Measurements from ENCODE around the gene QARS1.

QARS1 gene

DNA sequence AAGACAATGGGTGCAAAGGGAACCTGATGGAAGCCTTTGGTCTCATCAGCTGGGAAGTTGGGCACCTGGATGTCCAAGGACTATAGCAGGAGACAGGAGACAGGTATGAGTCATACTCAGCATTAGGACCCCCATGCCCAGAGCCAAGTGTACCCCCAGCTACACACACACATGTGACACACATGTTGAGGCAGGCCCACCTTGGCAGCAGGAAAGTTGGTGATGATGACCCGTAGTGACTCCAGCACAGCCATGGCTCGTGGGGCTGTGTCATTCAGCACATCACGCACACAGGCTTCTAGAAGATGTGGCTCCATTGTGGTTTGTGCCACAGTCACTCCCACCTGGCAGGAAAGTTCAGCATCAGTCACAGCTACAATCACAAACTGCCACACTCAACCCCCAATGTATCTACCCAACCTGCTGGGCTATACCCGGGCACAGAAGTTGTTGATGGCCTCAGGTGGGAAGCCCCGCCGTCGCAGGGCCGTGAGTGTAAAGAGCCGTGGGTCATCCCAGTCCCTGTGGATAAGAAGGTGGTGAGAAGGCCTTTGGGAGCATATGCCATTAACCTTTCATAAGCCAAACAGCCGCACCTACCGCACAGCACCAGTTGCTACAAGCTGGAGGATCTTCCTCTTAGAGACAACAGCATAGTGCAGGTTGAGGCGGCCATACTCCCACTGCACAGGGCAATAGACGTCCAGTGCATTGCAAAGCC is 5.5 kb downstream of the QARS1 start:
- H3K4me1 ChIP-seq (ENCODE audit: control insufficient read depth, insufficient read depth, low read length, poor library complexity, severe bottlenecking), result peaks cover 17% of the 10 kb centered on the region
- no peak overlapping the region for H3K27ac ChIP-seq (ENCODE audit: low read depth, low read length, severe bottlenecking)
- H3K9me3 ChIP-seq (ENCODE audit: control insufficient read depth, low read length), result no peaks in the 10 kb centered on the region
- H3K4me3 ChIP-seq (ENCODE audit: extremely low read depth, insufficient read depth, low read length, poor library complexity, severe bottlenecking), result no peak overlapping the region
- WGBS, 2 experiments (ENCODE audit: insufficient coverage in 2 of 2), result 96 to 99% methylated on average over 8 to 12 of the region's 13 CpGs
- H3K36me3 ChIP-seq (ENCODE audit: control insufficient read depth, insufficient read depth, low read length), result peaks cover 71% of the 10 kb centered on the region

DNA sequence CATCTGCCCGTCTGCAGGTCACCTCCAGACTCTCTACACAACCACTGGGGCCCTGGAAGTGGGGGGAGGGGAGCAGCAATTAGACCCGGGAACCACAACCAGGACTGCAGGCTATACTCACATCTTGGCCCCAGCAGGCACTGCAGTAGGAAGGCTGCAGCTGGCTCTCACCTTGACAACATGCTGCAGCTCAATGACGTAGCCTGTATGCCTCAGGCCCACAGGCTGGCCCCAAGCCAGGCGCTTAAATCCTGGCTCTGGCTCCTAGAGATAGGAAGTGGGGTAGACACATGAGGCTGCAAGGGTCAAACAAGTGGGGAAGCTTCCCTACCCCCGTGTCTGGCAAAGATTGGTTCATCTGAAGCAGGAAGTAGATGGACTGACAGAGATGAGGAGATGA is 6.1 kb downstream of the QARS1 start:
- no peak overlapping the region for H3K27ac ChIP-seq (ENCODE audit: low read depth, low read length, severe bottlenecking)
- H3K4me1 ChIP-seq (ENCODE audit: control insufficient read depth, insufficient read depth, low read length, poor library complexity, severe bottlenecking), result peaks cover 13% of the 10 kb centered on the region
- no peaks in the 10 kb centered on the region for H3K9me3 ChIP-seq (ENCODE audit: control insufficient read depth, low read length)
- no peak overlapping the region for H3K4me3 ChIP-seq (ENCODE audit: extremely low read depth, insufficient read depth, low read length, poor library complexity, severe bottlenecking)
- 86 to 100% methylated on average over 2 to 3 of the region's 5 CpGs for WGBS, 2 experiments (ENCODE audit: insufficient coverage in 2 of 2)
- peaks cover 69% of the 10 kb centered on the region for H3K36me3 ChIP-seq (ENCODE audit: control insufficient read depth, insufficient read depth, low read length)

DNA sequence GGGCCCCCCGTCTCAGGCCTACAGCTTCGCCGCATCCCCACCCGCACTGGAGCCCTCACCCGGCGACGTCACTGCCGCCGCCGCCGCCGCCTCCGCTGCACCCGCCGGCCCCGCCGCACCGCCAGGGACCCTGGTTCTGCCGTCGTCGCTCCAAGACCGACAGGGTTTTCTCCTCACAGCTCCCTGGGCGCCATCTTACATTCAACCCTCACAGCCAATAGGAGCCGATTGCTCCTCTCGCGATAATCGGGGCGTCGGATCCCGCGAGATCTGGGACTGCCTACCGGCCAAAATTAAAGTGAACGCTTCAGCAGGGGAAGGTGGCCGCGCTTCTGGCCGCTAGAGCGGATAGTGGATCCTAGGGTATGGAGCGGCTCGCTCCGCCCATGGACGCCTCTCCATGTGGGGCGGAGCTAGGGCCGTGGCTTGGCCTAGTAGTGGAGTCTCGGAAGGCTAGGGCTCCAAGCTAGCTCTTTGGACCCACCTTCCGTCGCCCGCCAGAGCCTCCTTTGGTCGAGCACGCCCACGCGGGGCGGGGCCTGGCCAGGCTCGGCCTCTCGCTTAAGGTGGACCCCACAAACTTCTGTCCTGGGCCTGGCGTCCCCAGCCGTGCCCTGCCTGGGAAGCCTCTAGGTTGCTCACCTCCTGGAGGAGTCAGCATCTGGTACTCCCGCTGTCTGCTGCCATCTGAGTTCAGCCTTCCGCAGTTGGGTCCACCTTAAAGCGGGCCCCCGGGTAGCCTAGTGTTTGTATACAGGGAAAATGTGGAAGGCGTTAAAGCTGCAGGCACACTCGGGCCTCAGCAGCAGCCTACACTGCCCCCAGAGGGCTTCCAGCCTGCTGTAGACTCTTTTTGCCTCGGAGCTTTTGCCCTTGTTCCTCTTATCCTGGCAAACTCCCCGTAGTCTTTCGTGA is 10.4 kb downstream of the QARS1 start, which contains the start of gene QRICH1:
Gene QRICH1, minus strand, starts transcription at position 219 of the 915 bp plus-strand sequence. CDS start 17,054 bp downstream, outside the sequence.
- H3K4me1 ChIP-seq (ENCODE audit: control insufficient read depth, insufficient read depth, low read length, poor library complexity, severe bottlenecking), result peaks cover 9% of the 10 kb centered on the region
- H3K36me3 ChIP-seq (ENCODE audit: control insufficient read depth, insufficient read depth, low read length), result peaks cover 54% of the 10 kb centered on the region
- 1% methylated on average over 51 to 61 of the region's 65 CpGs for WGBS, 2 experiments (ENCODE audit: insufficient coverage in 2 of 2)
- no peaks in the 10 kb centered on the region for H3K9me3 ChIP-seq (ENCODE audit: control insufficient read depth, low read length)
- peak within 1 kb of the TSS; percentile 100 for H3K27ac ChIP-seq (ENCODE audit: low read depth, low read length, severe bottlenecking)
- peak within 1 kb of the TSS; percentile 85 for H3K4me3 ChIP-seq (ENCODE audit: extremely low read depth, insufficient read depth, low read length, poor library complexity, severe bottlenecking)

DNA sequence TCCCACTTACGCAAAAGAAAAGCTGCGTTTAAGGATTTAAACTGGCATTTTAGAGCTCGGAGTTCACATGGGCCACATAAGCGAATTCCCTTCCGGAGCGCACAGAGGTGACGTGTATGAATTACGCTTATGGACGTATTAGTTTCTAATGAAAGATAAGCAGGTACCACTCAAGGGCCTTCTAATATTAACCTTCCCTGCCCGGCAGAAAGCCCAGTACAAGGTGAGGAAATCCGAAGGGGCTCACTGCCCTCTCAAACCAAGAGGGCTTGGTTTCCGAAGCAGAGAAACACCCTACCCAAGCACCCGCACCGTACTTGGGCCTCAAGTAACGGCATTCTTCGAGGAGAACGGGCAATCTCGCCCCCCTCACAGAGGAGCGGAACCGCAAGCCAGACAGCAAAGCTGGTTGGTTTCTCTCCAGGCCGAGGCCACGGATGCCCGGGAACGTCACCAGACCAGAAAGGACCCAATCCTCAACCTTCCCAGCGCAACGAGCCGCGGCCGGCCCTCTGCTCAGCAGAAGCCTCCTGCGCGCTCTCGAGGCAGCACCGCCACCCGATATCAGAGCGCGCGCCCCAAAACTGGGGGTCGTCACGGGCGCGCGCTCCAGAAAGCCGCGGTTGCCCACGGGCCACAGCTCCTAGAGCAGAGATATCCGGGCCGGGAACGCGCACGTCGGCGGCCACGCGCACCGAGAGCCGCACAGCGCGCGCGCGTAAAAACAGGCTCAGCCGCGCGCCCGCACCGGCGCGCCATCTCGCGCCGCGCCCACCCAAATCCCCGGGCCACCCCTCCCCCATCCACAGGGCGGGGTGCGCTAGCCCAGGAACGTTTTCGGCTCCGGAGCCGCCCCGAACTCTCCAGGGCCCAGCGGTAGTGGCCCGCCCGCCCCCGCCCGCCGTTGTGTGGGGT is 11.4 kb downstream of the QARS1 start:
- WGBS, 2 experiments (ENCODE audit: insufficient coverage in 2 of 2), result 0% methylated on average over 61 to 62 of the region's 86 CpGs
- peaks cover 52% of the 10 kb centered on the region for H3K36me3 ChIP-seq (ENCODE audit: control insufficient read depth, insufficient read depth, low read length)

DNA sequence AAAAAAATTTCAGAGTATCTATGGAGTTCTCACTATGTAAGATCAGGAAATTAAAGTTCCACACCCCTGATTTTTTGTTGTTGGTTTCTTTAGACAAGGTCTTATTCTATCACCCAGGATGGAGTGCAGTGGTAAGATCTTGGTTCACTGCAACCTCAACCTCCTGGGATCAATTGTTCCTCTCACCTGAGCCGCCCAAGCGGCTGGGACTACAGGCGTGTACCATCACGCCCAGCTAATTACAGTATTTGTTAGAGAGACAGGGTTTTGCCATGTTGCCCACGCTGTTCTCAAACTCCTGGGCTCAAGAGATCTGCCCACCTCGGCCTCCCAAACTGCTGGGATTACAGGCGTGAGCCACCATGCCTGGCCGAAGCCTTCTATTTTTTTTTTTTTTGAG is 23.1 kb downstream of the QARS1 start:
- WGBS, 2 experiments (ENCODE audit: insufficient coverage in 2 of 2), result 94 to 95% methylated on average over 6 to 8 of the region's 8 CpGs
- H3K9me3 ChIP-seq (ENCODE audit: control insufficient read depth, low read length), result no peaks in the 10 kb centered on the region
- H3K4me3 ChIP-seq (ENCODE audit: extremely low read depth, insufficient read depth, low read length, poor library complexity, severe bottlenecking), result no peak overlapping the region
- no peak overlapping the region for H3K27ac ChIP-seq (ENCODE audit: low read depth, low read length, severe bottlenecking)
- H3K4me1 ChIP-seq (ENCODE audit: control insufficient read depth, insufficient read depth, low read length, poor library complexity, severe bottlenecking), result no peaks in the 10 kb centered on the region
- peaks cover 59% of the 10 kb centered on the region for H3K36me3 ChIP-seq (ENCODE audit: control insufficient read depth, insufficient read depth, low read length)

More for the DNA sequence above, 11.4 kb downstream of the QARS1 start:
- H3K4me3 ChIP-seq (ENCODE audit: extremely low read depth, insufficient read depth, low read length, poor library complexity, severe bottlenecking), result peak overlapping the region; percentile 85
- peaks cover 9% of the 10 kb centered on the region for H3K4me1 ChIP-seq (ENCODE audit: control insufficient read depth, insufficient read depth, low read length, poor library complexity, severe bottlenecking)
- H3K9me3 ChIP-seq (ENCODE audit: control insufficient read depth, low read length), result no peaks in the 10 kb centered on the region
- peak overlapping the region; percentile 100 for H3K27ac ChIP-seq (ENCODE audit: low read depth, low read length, severe bottlenecking)

DNA sequence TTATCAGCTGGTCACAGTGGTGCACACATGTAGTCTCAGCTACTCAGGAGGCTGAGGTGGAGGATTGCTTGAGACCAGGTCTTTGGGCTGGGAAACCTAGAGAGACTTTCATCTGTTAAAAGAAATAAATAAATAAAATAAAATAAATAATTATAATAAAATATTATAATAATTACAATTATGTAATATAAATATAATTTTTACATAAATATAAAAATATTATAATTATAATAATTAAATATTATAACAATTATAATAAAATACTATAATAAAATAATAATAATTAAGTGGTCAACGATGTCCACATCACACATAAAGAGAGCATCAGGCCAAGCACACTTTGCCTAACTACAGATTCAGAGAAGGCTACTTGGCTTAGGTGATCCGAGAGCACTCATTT is 25.3 kb downstream of the QARS1 start:
- no peak overlapping the region for H3K4me3 ChIP-seq (ENCODE audit: extremely low read depth, insufficient read depth, low read length, poor library complexity, severe bottlenecking)
- 88 to 89% methylated on average over 1 of the region's 2 CpGs for WGBS, 2 experiments (ENCODE audit: insufficient coverage in 2 of 2)
- no peaks in the 10 kb centered on the region for H3K9me3 ChIP-seq (ENCODE audit: control insufficient read depth, low read length)
- H3K36me3 ChIP-seq (ENCODE audit: control insufficient read depth, insufficient read depth, low read length), result peaks cover 68% of the 10 kb centered on the region
- no peaks in the 10 kb centered on the region for H3K4me1 ChIP-seq (ENCODE audit: control insufficient read depth, insufficient read depth, low read length, poor library complexity, severe bottlenecking)
- no peak overlapping the region for H3K27ac ChIP-seq (ENCODE audit: low read depth, low read length, severe bottlenecking)

DNA sequence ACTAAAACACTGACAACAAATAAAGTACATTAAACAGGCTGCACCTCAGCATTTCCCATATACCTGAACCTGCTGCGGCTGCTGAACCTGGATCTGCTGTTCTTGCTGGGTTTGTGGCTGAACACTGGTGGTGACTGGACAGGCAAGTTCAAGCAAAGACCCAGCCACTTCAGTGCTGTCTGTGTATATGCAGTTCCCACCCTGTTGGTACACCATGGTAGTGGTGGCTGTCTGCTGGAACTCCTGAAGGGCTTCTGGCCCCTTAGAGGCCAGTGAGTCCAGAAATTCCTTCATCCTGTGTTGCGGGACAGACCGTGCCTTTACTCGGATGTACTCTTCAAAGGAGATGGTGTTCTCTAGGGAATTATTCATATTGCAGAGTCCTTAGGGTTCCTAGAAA is 27.9 kb downstream of the QARS1 start:
- Histone ChIP-seq H3K4me1 (ENCODE audit: control insufficient read depth, insufficient read depth, low read length, poor library complexity, severe bottlenecking) (no peaks in the 10 kb centered on the region), H3K4me3 (ENCODE audit: extremely low read depth, insufficient read depth, low read length, poor library complexity, severe bottlenecking) (no peak overlapping the region), H3K9me3 (ENCODE audit: control insufficient read depth, low read length) (no peaks in the 10 kb centered on the region), H3K36me3 (ENCODE audit: control insufficient read depth, insufficient read depth, low read length) (peaks cover 75% of the 10 kb centered on the region), H3K27ac (ENCODE audit: low read depth, low read length, severe bottlenecking) (no peak overlapping the region)
- WGBS, 2 experiments (ENCODE audit: insufficient coverage in 2 of 2), result 100% methylated on average over 2 to 3 of the region's 4 CpGs

DNA sequence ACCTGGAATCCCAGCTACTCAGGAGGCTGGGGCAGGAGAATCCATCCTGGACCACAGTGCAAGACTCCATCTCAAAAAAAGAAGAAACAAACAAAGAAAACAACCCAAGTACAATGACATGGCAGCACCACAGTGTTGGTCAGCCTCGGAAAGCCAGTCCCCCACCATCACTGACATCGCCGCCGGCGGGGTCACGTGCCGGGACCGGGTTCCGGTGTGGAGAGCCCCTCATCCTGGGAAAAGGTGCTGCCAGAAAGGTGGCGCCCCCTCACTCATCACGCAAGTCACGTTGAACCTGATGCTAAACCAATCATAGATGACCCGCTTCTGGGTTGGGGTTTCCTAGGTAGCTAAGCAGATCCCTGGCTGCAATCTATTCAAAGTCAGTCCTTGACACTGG is 28.4 kb downstream of the QARS1 start:
- Histone ChIP-seq H3K4me1 (ENCODE audit: control insufficient read depth, insufficient read depth, low read length, poor library complexity, severe bottlenecking) (no peaks in the 10 kb centered on the region), H3K36me3 (ENCODE audit: control insufficient read depth, insufficient read depth, low read length) (peaks cover 80% of the 10 kb centered on the region), H3K27ac (ENCODE audit: low read depth, low read length, severe bottlenecking) (no peak overlapping the region), H3K4me3 (ENCODE audit: extremely low read depth, insufficient read depth, low read length, poor library complexity, severe bottlenecking) (no peak overlapping the region), H3K9me3 (ENCODE audit: control insufficient read depth, low read length) (no peaks in the 10 kb centered on the region)
- WGBS, 2 experiments (ENCODE audit: insufficient coverage in 2 of 2), result 94 to 96% methylated on average over 10 to 13 of the region's 13 CpGs

DNA sequence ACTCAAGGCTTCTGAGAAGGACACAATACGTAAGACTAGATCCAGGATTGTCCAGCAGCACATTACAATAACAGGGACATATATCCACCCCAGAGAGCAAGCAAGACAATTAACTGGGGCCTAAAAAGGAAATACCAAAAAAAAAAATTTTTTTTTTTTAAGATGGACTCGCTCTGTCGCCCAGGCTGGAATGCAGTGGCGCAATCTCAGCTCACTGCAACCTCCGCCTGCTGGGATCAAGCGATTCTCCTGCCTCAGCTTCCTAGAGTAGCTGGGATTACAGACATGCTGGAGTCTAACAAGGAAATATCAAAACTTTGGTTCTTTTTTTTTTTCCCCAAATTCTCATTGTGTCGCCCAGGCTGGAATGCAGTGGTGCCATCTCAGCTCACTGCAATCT is 46.5 kb downstream of the QARS1 start:
- WGBS, 2 experiments (ENCODE audit: insufficient coverage in 2 of 2), result 86 to 98% methylated on average over 7 of the region's 7 CpGs
- H3K36me3 ChIP-seq (ENCODE audit: control insufficient read depth, insufficient read depth, low read length), result peaks cover 83% of the 10 kb centered on the region

DNA sequence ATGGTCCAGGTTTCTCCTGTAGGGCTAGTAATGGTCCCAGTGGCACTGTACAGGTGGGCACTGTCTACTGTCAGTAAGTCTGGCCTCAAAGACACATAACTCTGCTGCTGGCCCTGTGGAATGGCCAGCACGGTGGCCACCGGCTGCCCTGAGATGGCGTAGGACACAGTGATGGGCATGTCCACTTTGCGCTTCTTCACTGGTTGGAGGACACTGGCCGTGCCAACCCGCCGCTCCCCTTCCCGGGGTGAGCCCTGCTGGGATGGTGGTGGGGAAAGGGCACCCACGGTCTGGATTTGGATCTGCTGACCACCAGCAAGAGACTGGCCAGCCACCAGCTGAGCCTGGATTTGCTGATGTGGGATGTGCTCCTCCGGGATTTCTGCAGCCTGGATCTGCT is 47.3 kb downstream of the QARS1 start:
- Histone ChIP-seq H3K4me3 (ENCODE audit: extremely low read depth, insufficient read depth, low read length, poor library complexity, severe bottlenecking) (no peak overlapping the region), H3K9me3 (ENCODE audit: control insufficient read depth, low read length) (no peaks in the 10 kb centered on the region), H3K36me3 (ENCODE audit: control insufficient read depth, insufficient read depth, low read length) (peaks cover 86% of the 10 kb centered on the region), H3K27ac (ENCODE audit: low read depth, low read length, severe bottlenecking) (no peak overlapping the region), H3K4me1 (ENCODE audit: control insufficient read depth, insufficient read depth, low read length, poor library complexity, severe bottlenecking) (no peaks in the 10 kb centered on the region)
- 95 to 100% methylated on average over 10 of the region's 10 CpGs for WGBS, 2 experiments (ENCODE audit: insufficient coverage in 2 of 2)

More for the DNA sequence above, 46.5 kb downstream of the QARS1 start:
- Histone ChIP-seq H3K4me1 (ENCODE audit: control insufficient read depth, insufficient read depth, low read length, poor library complexity, severe bottlenecking) (no peaks in the 10 kb centered on the region), H3K27ac (ENCODE audit: low read depth, low read length, severe bottlenecking) (no peak overlapping the region), H3K9me3 (ENCODE audit: control insufficient read depth, low read length) (no peaks in the 10 kb centered on the region), H3K4me3 (ENCODE audit: extremely low read depth, insufficient read depth, low read length, poor library complexity, severe bottlenecking) (no peak overlapping the region)
